Esophagus muscularis mucosa (tissue), 3 donors: ENCODE measurements around the gene TBC1D8.

ENCODE experiments used
- CTCF ChIP-seq, 3 experiments: fragments of 200-600 bp in 2 of 3; fragments of 450-650 bp in 1 of 3; sonication (generic) in 2 of 3; IDR thresholded peaks; one replicate each; pipeline ENCODE4 v1.5.1; 2017 to 2019; ENCODE audit warnings: antibody characterized with exemption in 3 of 3, mild to moderate bottlenecking in 2 of 3, moderate library complexity in 1 of 3
- POLR2A ChIP-seq: fragments of 450-650 bp; IDR thresholded peaks from one replicate; pipeline ENCODE4 v1.6.1; 2017; ENCODE audit warnings: antibody characterized with exemption, moderate library complexity, mild to moderate bottlenecking, low read depth
- POLR2AphosphoS5 ChIP-seq, 2 donors: sonication (generic); formaldehyde crosslinking; IDR thresholded peaks; one replicate each; pipeline ENCODE4 v1.6.1; 2017; ENCODE audit warnings: antibody characterized with exemption in 2 of 2

GRCh38 chr2:101076581-101076980 lies 74.6 kb downstream of the TBC1D8 start:
- TF ChIP-seq CTCF (IDR thresholded peaks at IDR 0.05) (no peak), POLR2A (no peak), POLR2AphosphoS5 (IDR thresholded peaks at IDR 0.05) (no peak)
